Bronchial epithelial cell (primary cell): ENCODE results near the gene PLD1. TPM values are rescaled to one million over a fixed set of nuclear protein-coding genes. Genes with fewer than 3 reads are reported as not detected.

Source experiments
- DNase-seq: peaks from one replicate; pipeline ENCODE4 v3.0.0-alpha.2; 2010; ENCODE audit warnings: low read depth
- FAIRE-seq: peaks from 2 replicates; lab custom pipeline; 2011; peaks lifted over from hg19 to GRCh38; lab: Jason Lieb, UNC
- H3K27me3 ChIP-seq: 2 replicates; pipeline ENCODE4 v1.5.1; 2011; ENCODE audit warnings: low read length; ENCODE audit not compliant: control insufficient read depth, insufficient read depth
- H3K36me3 ChIP-seq: 2 replicates; pipeline ENCODE4 v1.5.1; 2011; ENCODE audit warnings: low read length; ENCODE audit not compliant: control insufficient read depth, insufficient read depth
- H3K4me3 ChIP-seq: 2 replicates; pipeline ENCODE4 v1.5.1; 2011; ENCODE audit warnings: mild to moderate bottlenecking, low read depth, low read length, control low read depth
- total RNA-seq: library from RNA; depleted of rRNA; stranded (reverse); fragments of >200 nt; gene quantifications from 2 replicates; pipeline ENCODE4 v1.2.1, GENCODE V29; 2014
- TF ChIP-seq, protein P1 (sequence below): IDR thresholded peaks from 2 replicates; pipeline ENCODE4 v1.5.1; 2011; ENCODE audit warnings: mild to moderate bottlenecking, moderate library complexity, low read length, control low read depth, inconsistent platforms; ENCODE audit not compliant: insufficient read depth, severe bottlenecking

The PLD1 gene
- total RNA-seq, 1 donor from 2014 or later: 10.5 TPM

- FAIRE-seq (no peak), DNase-seq (no peak)
- TF ChIP-seq, protein P1, sequence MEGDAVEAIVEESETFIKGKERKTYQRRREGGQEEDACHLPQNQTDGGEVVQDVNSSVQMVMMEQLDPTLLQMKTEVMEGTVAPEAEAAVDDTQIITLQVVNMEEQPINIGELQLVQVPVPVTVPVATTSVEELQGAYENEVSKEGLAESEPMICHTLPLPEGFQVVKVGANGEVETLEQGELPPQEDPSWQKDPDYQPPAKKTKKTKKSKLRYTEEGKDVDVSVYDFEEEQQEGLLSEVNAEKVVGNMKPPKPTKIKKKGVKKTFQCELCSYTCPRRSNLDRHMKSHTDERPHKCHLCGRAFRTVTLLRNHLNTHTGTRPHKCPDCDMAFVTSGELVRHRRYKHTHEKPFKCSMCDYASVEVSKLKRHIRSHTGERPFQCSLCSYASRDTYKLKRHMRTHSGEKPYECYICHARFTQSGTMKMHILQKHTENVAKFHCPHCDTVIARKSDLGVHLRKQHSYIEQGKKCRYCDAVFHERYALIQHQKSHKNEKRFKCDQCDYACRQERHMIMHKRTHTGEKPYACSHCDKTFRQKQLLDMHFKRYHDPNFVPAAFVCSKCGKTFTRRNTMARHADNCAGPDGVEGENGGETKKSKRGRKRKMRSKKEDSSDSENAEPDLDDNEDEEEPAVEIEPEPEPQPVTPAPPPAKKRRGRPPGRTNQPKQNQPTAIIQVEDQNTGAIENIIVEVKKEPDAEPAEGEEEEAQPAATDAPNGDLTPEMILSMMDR: no peak
- no peaks in the 10 kb centered on the region for H3K36me3 ChIP-seq
- no peak overlapping the region for H3K4me3 ChIP-seq
- no peaks in the 10 kb centered on the region for H3K27me3 ChIP-seq
Observed at GRCh38 chr3:171584100-171584499, 226.2 kb downstream of the PLD1 start.

DNA sequence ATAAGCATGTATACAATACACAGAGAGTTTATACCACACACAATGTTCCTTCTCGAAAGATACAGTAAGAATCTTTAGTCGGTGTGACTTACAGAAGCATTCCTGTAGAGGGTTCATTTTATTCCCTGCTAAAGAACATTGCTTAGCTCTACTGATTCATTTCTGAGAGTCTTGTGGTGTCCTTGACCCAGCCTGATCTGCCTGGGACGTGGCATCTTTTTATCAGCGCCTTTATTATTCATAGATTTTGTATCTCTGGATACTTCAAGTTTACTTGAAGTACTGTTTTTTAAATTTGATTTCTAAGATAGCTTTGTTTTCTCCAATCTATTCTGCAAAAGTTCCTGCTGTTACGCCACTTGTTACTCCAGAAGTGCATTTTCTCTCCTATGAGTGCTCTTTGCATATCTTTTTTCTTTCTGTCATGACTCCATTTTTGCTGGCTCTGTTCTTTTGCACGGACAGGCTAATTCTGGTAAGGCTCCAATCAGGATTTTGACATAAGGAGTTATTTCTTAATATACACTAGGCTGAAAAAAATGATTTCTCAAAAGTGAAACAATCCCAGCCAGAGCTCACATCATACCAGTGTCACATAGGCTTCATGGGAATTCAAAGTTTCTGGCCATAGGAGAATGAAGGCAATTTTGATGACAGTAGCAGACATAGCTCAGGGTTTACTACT, 235.6 kb downstream of the PLD1 start:
- H3K27me3 ChIP-seq: no peaks in the 10 kb centered on the region
- FAIRE-seq (no peak), DNase-seq (no peak)
- TF ChIP-seq, protein P1: no peak
- no peak overlapping the region for H3K4me3 ChIP-seq
- H3K36me3 ChIP-seq: no peaks in the 10 kb centered on the region

DNA sequence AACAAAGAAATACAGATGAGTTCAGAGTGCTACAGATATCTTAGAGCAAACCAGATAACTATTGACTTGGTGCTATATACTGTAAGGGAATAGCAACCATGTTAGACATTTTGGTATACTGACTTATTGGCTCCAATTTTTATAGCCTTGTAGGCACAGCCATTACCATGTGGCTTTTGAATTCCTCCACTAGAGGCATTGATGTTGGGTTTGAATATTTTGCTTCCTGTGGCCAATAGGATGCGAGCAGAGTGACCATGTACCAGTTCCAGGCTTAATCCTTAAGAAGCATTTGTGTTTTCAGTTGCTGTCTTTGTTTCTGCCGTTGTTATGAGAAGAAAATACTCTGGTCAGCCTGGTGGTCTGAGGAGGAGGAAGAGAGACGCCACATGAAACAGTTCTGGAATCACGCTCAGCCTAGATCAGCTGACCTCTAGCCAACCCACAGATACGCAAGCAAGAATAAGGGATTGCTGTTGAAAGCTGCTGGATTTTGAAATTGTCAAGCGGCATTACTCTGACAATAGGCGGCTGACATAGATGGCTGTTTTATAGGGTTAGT, 240.6 kb downstream of the PLD1 start:
- FAIRE-seq (no peak), DNase-seq (no peak)
- Histone ChIP-seq H3K27me3 (no peaks in the 10 kb centered on the region), H3K36me3 (no peaks in the 10 kb centered on the region), H3K4me3 (no peak overlapping the region)
- TF ChIP-seq, protein P1: no peak

- TF ChIP-seq, protein P1: no peak
- DNase-seq (no peak), FAIRE-seq (no peak)
- H3K36me3 ChIP-seq: no peaks in the 10 kb centered on the region
- H3K27me3 ChIP-seq: no peaks in the 10 kb centered on the region
- no peak overlapping the region for H3K4me3 ChIP-seq
Observed at GRCh38 chr3:171568766-171569165, 241.5 kb downstream of the PLD1 start.

DNA sequence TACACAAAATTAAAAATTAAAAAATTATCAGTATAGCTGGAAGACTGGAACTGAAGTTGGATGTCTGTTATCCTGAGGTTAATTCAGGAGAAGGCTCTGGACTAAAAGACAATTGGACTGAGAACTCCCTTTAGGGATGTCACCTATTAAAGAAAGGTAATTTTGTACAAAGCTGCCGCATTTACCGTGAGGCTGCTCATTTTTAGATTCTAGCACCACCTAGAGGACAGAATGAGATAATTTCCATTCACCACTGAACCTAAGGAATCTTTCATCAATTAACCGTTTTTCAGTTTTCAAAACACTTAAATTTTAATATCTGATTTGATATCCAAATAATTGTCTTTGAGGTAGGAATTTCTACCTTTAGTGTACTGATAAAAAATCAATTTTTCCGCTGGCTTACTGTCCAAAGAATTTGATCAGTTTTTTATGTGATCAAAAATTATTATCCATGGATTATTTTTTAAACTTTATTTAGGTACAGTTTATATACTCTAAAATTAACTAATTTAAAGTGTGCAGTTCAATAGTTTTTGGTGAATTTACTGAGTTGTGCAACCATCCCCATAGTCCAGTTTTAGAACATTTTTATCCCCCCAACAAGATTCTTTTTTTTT, 243.4 kb downstream of the PLD1 start:
- DNase-seq (peak; percentile 55), FAIRE-seq (no peak)
- TF ChIP-seq, protein P1: peak; percentile 53

More for the DNA sequence above, 243.4 kb downstream of the PLD1 start:
- no peak overlapping the region for H3K4me3 ChIP-seq
- no peaks in the 10 kb centered on the region for H3K36me3 ChIP-seq
- H3K27me3 ChIP-seq: no peaks in the 10 kb centered on the region
